Neuronal stem cell (in vitro differentiated cells): ENCODE data around the gene LAMA2.

Experiments used
- DNase-seq: peaks from one replicate; pipeline ENCODE4 v3.0.0-alpha.2; 2013; ENCODE audit warnings: low spot score
- H2AFZ ChIP-seq: one replicate; pipeline ENCODE4 v1.6.1; 2013; ENCODE audit warnings: mild to moderate bottlenecking, low read length, inconsistent platforms
- H2AK5ac ChIP-seq: 2 replicates; pipeline ENCODE4 v1.6.1; 2013; ENCODE audit warnings: low read depth, mild to moderate bottlenecking, inconsistent platforms, low read length, moderate library complexity, mixed read lengths
- H2BK120ac ChIP-seq: 2 replicates; pipeline ENCODE4 v1.6.1; 2013; ENCODE audit warnings: low read depth, mild to moderate bottlenecking, inconsistent platforms, low read length, moderate library complexity, mixed read lengths
- H2BK12ac ChIP-seq: one replicate; pipeline ENCODE4 v1.6.1; 2013; ENCODE audit warnings: low read length, inconsistent platforms
- H2BK15ac ChIP-seq: 2 replicates; pipeline ENCODE4 v1.6.1; 2013; ENCODE audit warnings: mild to moderate bottlenecking, low read length, inconsistent platforms, mixed read lengths
- H2BK5ac ChIP-seq: one replicate; pipeline ENCODE4 v1.6.1; 2013; ENCODE audit warnings: inconsistent platforms, mild to moderate bottlenecking, low read length, moderate library complexity
- H3K14ac ChIP-seq: one replicate; pipeline ENCODE4 v1.6.1; 2013; ENCODE audit warnings: low read length, inconsistent platforms
- H3K18ac ChIP-seq: 2 replicates; pipeline ENCODE4 v1.6.1; 2013; ENCODE audit warnings: low read length, inconsistent platforms
- H3K23ac ChIP-seq: 2 replicates; pipeline ENCODE4 v1.6.1; 2013; ENCODE audit warnings: low read depth, mild to moderate bottlenecking, mixed read lengths, low read length, inconsistent platforms; ENCODE audit not compliant: poor library complexity
- H3K27ac ChIP-seq: replicated peaks from 3 replicates; pipeline ENCODE4 v1.5.1; 2013; ENCODE audit warnings: low read length, inconsistent platforms
- H3K27me3 ChIP-seq, 3 experiments: 2 replicates each; pipeline ENCODE4 v1.6.1; 2013; ENCODE audit warnings: low read length in 3 of 3, mild to moderate bottlenecking in 2 of 3, inconsistent platforms in 1 of 3, low read depth in 1 of 3, mixed read lengths in 1 of 3, moderate library complexity in 1 of 3; ENCODE audit not compliant: control insufficient read depth in 3 of 3, insufficient read depth in 3 of 3
- H3K36me3 ChIP-seq, 2 donors: replicated peaks in 1 of 2; 2 replicates each; pipeline ENCODE4 v1.6.1; 2013; ENCODE audit warnings: low read length in 2 of 2; ENCODE audit not compliant: control insufficient read depth in 2 of 2, insufficient read depth in 2 of 2
- H3K4ac ChIP-seq: 2 replicates; pipeline ENCODE4 v1.6.1; 2013; ENCODE audit warnings: inconsistent platforms, mild to moderate bottlenecking, low read length, moderate library complexity
- H3K4me1 ChIP-seq, 2 donors: 1 replicate in 1 of 2; 2 replicates in 1 of 2; pipeline ENCODE4 v1.6.1; 2013; ENCODE audit warnings: low read length in 2 of 2, low read depth in 1 of 2; ENCODE audit not compliant: control insufficient read depth in 2 of 2, insufficient read depth in 1 of 2
- H3K4me2 ChIP-seq: one replicate; pipeline ENCODE4 v1.6.1; 2013; ENCODE audit warnings: mild to moderate bottlenecking, low read length, inconsistent platforms; ENCODE audit not compliant: insufficient read depth, poor library complexity, severe bottlenecking
- H3K4me3 ChIP-seq, 2 donors: 2 replicates each; pipeline ENCODE4 v1.5.1; 2013; ENCODE audit warnings: low read length in 2 of 2, mild to moderate bottlenecking in 2 of 2, inconsistent platforms in 1 of 2, moderate library complexity in 1 of 2
- H3K79me1 ChIP-seq: one replicate; pipeline ENCODE4 v1.6.1; 2013; ENCODE audit warnings: low read depth, mild to moderate bottlenecking, inconsistent platforms, low read length, moderate library complexity
- H3K9ac ChIP-seq: one replicate; pipeline ENCODE4 v1.6.1; 2013; ENCODE audit warnings: mild to moderate bottlenecking, low read depth, low read length, inconsistent platforms; ENCODE audit not compliant: poor library complexity
- H3K9me3 ChIP-seq, 2 donors: replicated peaks in 1 of 2; 2 replicates each; pipeline versions ENCODE3 to v1.6.1; 2013; ENCODE audit warnings: low read length in 2 of 2, mild to moderate bottlenecking in 2 of 2, inconsistent platforms in 1 of 2, low read depth in 1 of 2, mixed read lengths in 1 of 2, moderate library complexity in 1 of 2; ENCODE audit not compliant: control insufficient read depth in 2 of 2, insufficient read depth in 1 of 2
- H4K8ac ChIP-seq: one replicate; pipeline ENCODE4 v1.6.1; 2013; ENCODE audit warnings: low read depth, mild to moderate bottlenecking, inconsistent platforms, low read length, moderate library complexity
- H4K91ac ChIP-seq: one replicate; pipeline ENCODE4 v1.6.1; 2013; ENCODE audit warnings: low read length, low read depth, mild to moderate bottlenecking, inconsistent platforms; ENCODE audit not compliant: poor library complexity
- WGBS, 2 donors: extraction: QIAGEN DNeasy Blood & Tissue Kit; methylation state at CpG; one replicate each; pipeline ENCODE4 v1.1.7; 2013; ENCODE audit warnings: missing lambda C conversion rate in 2 of 2, mixed read lengths in 1 of 2; ENCODE audit not compliant: insufficient read length in 2 of 2, insufficient replicate concordance in 1 of 2; ENCODE audit errors: extremely low coverage in 2 of 2; 5-methylcytosine and 5-hydroxymethylcytosine counted together

Gene LAMA2

GRCh38 chr6:129089357-129089756 lies 206.4 kb downstream of the LAMA2 start:
- Histone ChIP-seq H3K36me3 (no peaks in the 10 kb centered on the region), H2AFZ (no peak overlapping the region), H3K14ac (no peak overlapping the region), H3K79me1 (no peaks in the 10 kb centered on the region), H2BK12ac (no peak overlapping the region), H2BK5ac (no peak overlapping the region), H3K4me3 (no peak overlapping the region), H3K4me2 (no peak overlapping the region), H3K9me3 (peaks cover 0 to 8% of the 10 kb centered on the region in 2 donors), H3K9ac (no peak overlapping the region), H2AK5ac (no peak overlapping the region), H3K4me1 (no peaks in the 10 kb centered on the region), H3K23ac (no peak overlapping the region), H3K27ac (no peak overlapping the region), H3K27me3 (no peaks in the 10 kb centered on the region), H3K18ac (no peak overlapping the region), H4K8ac (no peak overlapping the region), H2BK15ac (no peak overlapping the region), H3K4ac (no peak overlapping the region), H4K91ac (no peak overlapping the region), H2BK120ac (no peak overlapping the region)
- no CpG with 5 or more reads among the region's 1 CpG for WGBS, 2 donors
- DNase-seq = no peak

- H3K14ac ChIP-seq = no peak overlapping the region
- no peaks in the 10 kb centered on the region for H3K79me1 ChIP-seq
- H4K8ac ChIP-seq = no peak overlapping the region
- no peak overlapping the region for H3K4me3 ChIP-seq
- no peaks in the 10 kb centered on the region for H3K4me1 ChIP-seq
- H3K4ac ChIP-seq = no peak overlapping the region
- no peak overlapping the region for H3K18ac ChIP-seq
- no peak overlapping the region for H3K4me2 ChIP-seq
- WGBS, 2 donors = no CpG with 5 or more reads among the region's 3 CpGs
- H3K36me3 ChIP-seq = no peaks in the 10 kb centered on the region
- H3K9me3 ChIP-seq = peaks cover 0 to 5% of the 10 kb centered on the region in 2 donors
- H3K27ac ChIP-seq = no peak overlapping the region
- no peak overlapping the region for H3K23ac ChIP-seq
- no peak overlapping the region for H4K91ac ChIP-seq
- no peak overlapping the region for H2BK120ac ChIP-seq
- DNase-seq = no peak
- H2AK5ac ChIP-seq = no peak overlapping the region
- H2BK12ac ChIP-seq = no peak overlapping the region
- H3K9ac ChIP-seq = no peak overlapping the region
- no peaks in the 10 kb centered on the region for H3K27me3 ChIP-seq
- H2AFZ ChIP-seq = no peak overlapping the region
- no peak overlapping the region for H2BK5ac ChIP-seq
- no peak overlapping the region for H2BK15ac ChIP-seq
Measured at GRCh38 chr6:129094147-129094546, 211.2 kb downstream of the LAMA2 start.

- no peaks in the 10 kb centered on the region for H3K4me1 ChIP-seq
- no peak overlapping the region for H3K14ac ChIP-seq
- no peak overlapping the region for H4K91ac ChIP-seq
- no peak overlapping the region for H3K9ac ChIP-seq
- no peak overlapping the region for H3K27ac ChIP-seq
- no peaks in the 10 kb centered on the region for H3K27me3 ChIP-seq
- no peak for DNase-seq
- no peak overlapping the region for H2BK120ac ChIP-seq
- no peak overlapping the region for H2AFZ ChIP-seq
- no peak overlapping the region for H3K4me2 ChIP-seq
- H3K23ac ChIP-seq = no peak overlapping the region
- no peaks in the 10 kb centered on the region for H3K36me3 ChIP-seq
- H3K18ac ChIP-seq = no peak overlapping the region
- H2BK12ac ChIP-seq = no peak overlapping the region
- H3K4ac ChIP-seq = no peak overlapping the region
- no peak overlapping the region for H4K8ac ChIP-seq
- H3K9me3 ChIP-seq = no peaks in the 10 kb centered on the region
- no CpG with 5 or more reads among the region's 3 CpGs for WGBS, 2 donors
- no peak overlapping the region for H2BK5ac ChIP-seq
- H2BK15ac ChIP-seq = no peak overlapping the region
- no peak overlapping the region for H2AK5ac ChIP-seq
- H3K4me3 ChIP-seq = no peak overlapping the region
- H3K79me1 ChIP-seq = no peaks in the 10 kb centered on the region
Measured at GRCh38 chr6:129096651-129097290, 213.8 kb downstream of the LAMA2 start.

- Histone ChIP-seq H3K23ac (no peak overlapping the region), H2BK12ac (no peak overlapping the region), H2BK5ac (no peak overlapping the region), H4K91ac (no peak overlapping the region), H4K8ac (no peak overlapping the region), H3K4me3 (no peak overlapping the region), H3K36me3 (no peaks in the 10 kb centered on the region), H3K4me2 (no peak overlapping the region), H2BK120ac (no peak overlapping the region), H2AK5ac (no peak overlapping the region), H2AFZ (no peak overlapping the region), H3K14ac (no peak overlapping the region), H3K27ac (no peak overlapping the region), H3K9me3 (no peaks in the 10 kb centered on the region), H2BK15ac (no peak overlapping the region), H3K79me1 (no peaks in the 10 kb centered on the region), H3K9ac (no peak overlapping the region), H3K4ac (no peak overlapping the region), H3K27me3 (no peaks in the 10 kb centered on the region), H3K18ac (no peak overlapping the region), H3K4me1 (no peaks in the 10 kb centered on the region)
- DNase-seq = no peak
- no CpG with 5 or more reads among the region's 9 CpGs for WGBS, 2 donors
Measured at GRCh38 chr6:129098061-129098553, 215.2 kb downstream of the LAMA2 start.
